CD4-positive, alpha-beta T cell treated with Interleukin-17A for 1 hour (primary cell): ENCODE measurements around the gene ERVK3-1.

ENCODE experiments used
- DNase-seq: peaks from one replicate; pipeline ENCODE4 v3.0.0-alpha.2; 2020

Gene ERVK3-1

DNA sequence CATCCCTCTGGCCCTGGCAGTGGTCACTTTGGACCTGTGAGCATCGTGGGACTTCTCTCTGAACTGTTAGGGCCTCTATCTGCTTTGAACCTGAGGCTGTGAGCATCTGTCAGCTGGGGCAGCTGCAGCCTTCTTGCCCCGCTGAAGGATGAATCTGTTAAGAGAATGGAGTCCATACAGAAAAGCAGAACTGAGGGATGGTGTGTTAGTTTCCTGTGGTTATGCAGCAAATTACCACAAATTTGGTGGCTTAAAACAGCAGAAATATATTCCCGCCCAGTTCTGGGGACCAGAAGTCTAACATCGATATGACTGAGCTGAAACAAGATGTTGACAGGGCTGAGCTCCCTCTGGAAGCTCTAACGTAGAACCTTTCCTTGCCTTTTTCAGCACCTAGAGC, 59.0 kb downstream of the ERVK3-1 start:
- DNase-seq = no peak
